ENCODE measurements around the gene NAA11. TPM values are rescaled to one million over a fixed set of nuclear protein-coding genes. Genes with fewer than 3 reads are reported as not detected.

The NAA11 gene
- total RNA-seq, 1 donor from 2014 or later: not detected

- H3K27ac ChIP-seq: no peak overlapping the region
- no peaks in the 10 kb centered on the region for H3K9me3 ChIP-seq
- H3K27me3 ChIP-seq: no peaks in the 10 kb centered on the region
- H3K4me1 ChIP-seq: no peaks in the 10 kb centered on the region
- H3K4me3 ChIP-seq: no peak overlapping the region
- no peaks in the 10 kb centered on the region for H3K36me3 ChIP-seq
- TF ChIP-seq CTCF (IDR thresholded peaks at IDR 0.05): no peak
- ATAC-seq (peak; percentile 20), DNase-seq (no peak)
- intact Hi-C loops (cut with DNase I): no loop called here
Observed at GRCh38 chr4:79298027-79298426, 27.8 kb downstream of the NAA11 start.

- Histone ChIP-seq H3K27me3 (no peaks in the 10 kb centered on the region), H3K9me3 (no peaks in the 10 kb centered on the region), H3K27ac (no peak overlapping the region), H3K4me1 (no peaks in the 10 kb centered on the region), H3K36me3 (no peaks in the 10 kb centered on the region), H3K4me3 (no peak overlapping the region)
- ATAC-seq (no peak), DNase-seq (no peak)
- TF ChIP-seq CTCF (IDR thresholded peaks at IDR 0.05): no peak
- intact Hi-C loops (cut with DNase I): no loop called here
Observed at GRCh38 chr4:79297479-79297878, 28.4 kb downstream of the NAA11 start.

- peak; percentile 37 for ATAC-seq
Observed at GRCh38 chr4:79296768-79297428, 29.0 kb downstream of the NAA11 start.

GRCh38 chr4:79295086-79295485 is 30.8 kb downstream of the NAA11 start:
- no peak for TF ChIP-seq CTCF (IDR thresholded peaks at IDR 0.05)
- Histone ChIP-seq H3K36me3 (no peaks in the 10 kb centered on the region), H3K4me1 (no peaks in the 10 kb centered on the region), H3K27me3 (no peaks in the 10 kb centered on the region), H3K9me3 (no peaks in the 10 kb centered on the region), H3K27ac (no peak overlapping the region), H3K4me3 (no peak overlapping the region)
- DNase-seq: no peak
- ATAC-seq: no peak
- intact Hi-C loops (cut with DNase I): no loop called here

More at GRCh38 chr4:79296768-79297428, 29.0 kb downstream of the NAA11 start:
- H3K4me1 ChIP-seq: no peaks in the 10 kb centered on the region
- DNase-seq: no peak
- no peak overlapping the region for H3K27ac ChIP-seq
- H3K27me3 ChIP-seq: no peaks in the 10 kb centered on the region
- no peak for TF ChIP-seq CTCF (IDR thresholded peaks at IDR 0.05)
- H3K4me3 ChIP-seq: no peak overlapping the region
- H3K9me3 ChIP-seq: no peaks in the 10 kb centered on the region
- intact Hi-C loops (cut with DNase I): no loop called here
- no peaks in the 10 kb centered on the region for H3K36me3 ChIP-seq

GRCh38 chr4:79294064-79294463 is 31.8 kb downstream of the NAA11 start:
- TF ChIP-seq CTCF (IDR thresholded peaks at IDR 0.05): no peak
- ATAC-seq: no peak
- Histone ChIP-seq H3K9me3 (no peaks in the 10 kb centered on the region), H3K4me1 (no peaks in the 10 kb centered on the region), H3K27me3 (no peaks in the 10 kb centered on the region), H3K4me3 (no peak overlapping the region), H3K27ac (no peak overlapping the region), H3K36me3 (no peaks in the 10 kb centered on the region)
- DNase-seq: no peak
- intact Hi-C loops (cut with DNase I): no loop called here

GRCh38 chr4:79292008-79292407 is 33.9 kb downstream of the NAA11 start:
- DNase-seq: no peak
- Histone ChIP-seq H3K9me3 (no peaks in the 10 kb centered on the region), H3K36me3 (no peaks in the 10 kb centered on the region), H3K27ac (no peak overlapping the region), H3K27me3 (no peaks in the 10 kb centered on the region), H3K4me1 (no peaks in the 10 kb centered on the region), H3K4me3 (no peak overlapping the region)
- ATAC-seq: no peak
- intact Hi-C loops (cut with DNase I): no loop called here
- no peak for TF ChIP-seq CTCF (IDR thresholded peaks at IDR 0.05)
